ENCODE measurements around the gene PHACTR2.
"Not testable (repeated sequence)": the region's sequence is repeated elsewhere in the genome, so short reads cannot be mapped to it uniquely, and the experiment has no call there.

Gene PHACTR2

DNA sequence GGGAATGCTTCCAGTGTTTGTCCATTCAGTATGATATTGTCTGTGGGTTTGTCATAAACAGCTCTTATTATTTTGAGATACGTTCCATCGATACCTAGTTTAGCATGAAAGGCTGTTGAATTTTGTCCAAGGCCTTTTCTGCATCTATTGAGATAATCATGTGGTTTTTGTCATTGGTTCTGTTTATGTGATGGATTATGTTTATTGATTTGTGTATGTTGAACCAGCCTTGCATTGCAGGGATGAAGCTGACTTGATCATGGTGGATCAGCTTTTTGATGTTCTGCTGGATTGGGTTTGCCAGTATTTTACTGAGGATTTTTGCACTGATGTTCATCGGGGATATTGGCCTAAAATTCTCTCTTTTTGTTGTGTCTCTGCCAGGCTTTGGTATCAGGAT, 120.7 kb downstream of the PHACTR2 start:
- H3K27me3 ChIP-seq (replicated peaks; ENCODE audit: insufficient read depth, low read length); H4K20me1 ChIP-seq (ENCODE audit: insufficient read depth, low read length); H3F3A ChIP-seq (ENCODE audit: insufficient read depth, low read length); H3K36me3 ChIP-seq (replicated peaks; ENCODE audit: insufficient read depth, low read length); H3K4me3 ChIP-seq (ENCODE audit: low read length); H2AFZ ChIP-seq (ENCODE audit: low read length); H3K9me2 ChIP-seq (replicated peaks; ENCODE audit: insufficient read depth, low read length); H3K9me3 ChIP-seq (replicated peaks; ENCODE audit: insufficient read depth, low read length); H3K4me1 ChIP-seq (ENCODE audit: low read length); H3K79me2 ChIP-seq (ENCODE audit: low read length); DNase-seq; H3K4me2 ChIP-seq (ENCODE audit: low read depth, low read length); H3K9ac ChIP-seq (ENCODE audit: low read length); H3K27ac ChIP-seq (ENCODE audit: low read length): not testable (repeated sequence)

DNA sequence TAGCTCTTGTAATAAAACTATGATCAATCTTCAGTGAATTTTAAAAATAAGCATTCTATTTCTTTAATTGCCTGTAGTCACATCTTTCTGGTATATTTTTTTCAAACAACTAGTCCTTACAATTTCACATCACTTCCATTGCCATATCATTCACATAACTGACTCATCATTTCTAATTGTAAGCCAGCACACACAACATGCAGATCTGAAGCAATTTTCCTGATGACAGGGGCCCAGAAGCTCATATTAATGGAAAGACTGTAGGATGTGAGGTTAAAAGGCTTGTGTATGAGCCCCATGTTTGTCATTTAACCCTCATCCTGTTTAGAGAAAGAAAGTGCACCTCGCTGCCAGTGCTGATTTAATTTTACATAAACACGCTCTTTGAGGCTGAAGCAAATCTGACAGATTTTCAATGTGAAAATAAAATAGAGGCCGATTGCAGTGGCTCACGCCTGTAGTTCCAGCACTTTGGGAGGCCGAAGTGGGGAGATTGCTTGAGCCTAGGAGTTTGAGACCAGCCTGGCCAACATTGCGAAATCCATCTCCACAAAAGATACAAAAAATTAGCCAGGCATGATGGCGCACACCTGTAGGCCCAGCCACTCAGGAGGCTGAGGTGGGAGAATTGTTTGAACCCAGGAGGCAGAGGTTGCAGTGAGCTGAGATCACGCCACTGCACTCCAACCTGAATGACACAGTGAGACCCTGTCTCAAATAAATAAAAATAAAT, 125.2 kb downstream of the PHACTR2 start:
- Histone ChIP-seq H4K20me1 (ENCODE audit: insufficient read depth, low read length) (no peaks in the 10 kb centered on the region), H3K4me2 (ENCODE audit: low read depth, low read length) (no peak overlapping the region), H3K27me3 (replicated peaks; ENCODE audit: insufficient read depth, low read length) (no peaks in the 10 kb centered on the region), H2AFZ (ENCODE audit: low read length) (no peak overlapping the region), H3K4me3 (ENCODE audit: low read length) (no peak overlapping the region), H3K4me1 (ENCODE audit: low read length) (no peaks in the 10 kb centered on the region), H3K9me3 (replicated peaks; ENCODE audit: insufficient read depth, low read length) (no peaks in the 10 kb centered on the region), H3K9ac (ENCODE audit: low read length) (no peak overlapping the region), H3K79me2 (ENCODE audit: low read length) (no peaks in the 10 kb centered on the region), H3K36me3 (replicated peaks; ENCODE audit: insufficient read depth, low read length) (no peaks in the 10 kb centered on the region), H3K27ac (ENCODE audit: low read length) (no peak overlapping the region), H3F3A (ENCODE audit: insufficient read depth, low read length) (no peaks in the 10 kb centered on the region), H3K9me2 (replicated peaks; ENCODE audit: insufficient read depth, low read length) (no peaks in the 10 kb centered on the region)
- TF ChIP-seq, protein P1, sequence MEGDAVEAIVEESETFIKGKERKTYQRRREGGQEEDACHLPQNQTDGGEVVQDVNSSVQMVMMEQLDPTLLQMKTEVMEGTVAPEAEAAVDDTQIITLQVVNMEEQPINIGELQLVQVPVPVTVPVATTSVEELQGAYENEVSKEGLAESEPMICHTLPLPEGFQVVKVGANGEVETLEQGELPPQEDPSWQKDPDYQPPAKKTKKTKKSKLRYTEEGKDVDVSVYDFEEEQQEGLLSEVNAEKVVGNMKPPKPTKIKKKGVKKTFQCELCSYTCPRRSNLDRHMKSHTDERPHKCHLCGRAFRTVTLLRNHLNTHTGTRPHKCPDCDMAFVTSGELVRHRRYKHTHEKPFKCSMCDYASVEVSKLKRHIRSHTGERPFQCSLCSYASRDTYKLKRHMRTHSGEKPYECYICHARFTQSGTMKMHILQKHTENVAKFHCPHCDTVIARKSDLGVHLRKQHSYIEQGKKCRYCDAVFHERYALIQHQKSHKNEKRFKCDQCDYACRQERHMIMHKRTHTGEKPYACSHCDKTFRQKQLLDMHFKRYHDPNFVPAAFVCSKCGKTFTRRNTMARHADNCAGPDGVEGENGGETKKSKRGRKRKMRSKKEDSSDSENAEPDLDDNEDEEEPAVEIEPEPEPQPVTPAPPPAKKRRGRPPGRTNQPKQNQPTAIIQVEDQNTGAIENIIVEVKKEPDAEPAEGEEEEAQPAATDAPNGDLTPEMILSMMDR (IDR thresholded peaks at IDR 0.05; ENCODE audit: low read length), result no peak
- TF ChIP-seq EZH2phosphoT487 (IDR thresholded peaks at IDR 0.05; ENCODE audit: low read length) (no peak), EZH2 (optimal IDR thresholded peaks at IDR 0.05; ENCODE audit: low read depth, low read length) (no peak)
- DNase-seq, result no peak

DNA sequence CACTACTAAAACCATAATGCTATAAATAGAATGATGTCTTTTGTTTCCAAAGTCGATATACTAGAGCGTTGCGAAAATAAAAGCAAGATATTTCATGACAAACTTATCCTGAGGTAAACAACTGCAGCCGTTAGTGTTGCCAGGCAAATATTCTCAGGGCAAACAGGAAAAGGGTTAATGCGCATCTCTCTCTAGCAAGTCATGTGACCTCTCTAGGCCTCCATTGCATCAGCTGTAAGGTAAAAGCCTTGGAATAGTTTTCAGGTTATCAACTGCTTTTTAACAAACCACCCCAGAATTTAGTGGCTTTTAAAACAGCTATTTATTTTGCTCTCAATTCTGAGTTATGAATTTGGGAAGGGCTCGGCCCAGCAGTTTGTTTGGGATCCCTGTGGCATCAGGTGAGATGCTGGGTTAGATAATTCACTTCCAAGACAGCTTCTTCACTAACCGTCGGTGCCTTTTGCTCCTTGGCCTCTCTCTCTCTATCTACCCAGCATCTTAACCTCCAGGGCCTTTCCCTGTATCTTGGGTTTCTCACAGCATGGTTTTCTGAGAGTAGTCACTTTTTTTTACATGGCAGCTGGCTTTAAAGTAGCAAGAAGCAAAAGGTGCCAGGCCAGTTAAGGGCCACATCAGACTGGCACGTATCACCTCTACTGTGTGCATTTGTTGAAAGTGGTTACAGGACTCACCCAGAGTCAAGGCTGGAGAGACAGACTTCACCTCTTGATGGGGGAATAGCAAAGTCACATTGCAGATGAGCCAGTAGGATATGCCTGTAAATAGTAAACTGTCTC, 126.2 kb downstream of the PHACTR2 start:
- H2AFZ ChIP-seq (ENCODE audit: low read length), result no peak overlapping the region
- no peak overlapping the region for H3K4me2 ChIP-seq (ENCODE audit: low read depth, low read length)
- no peak overlapping the region for H3K9ac ChIP-seq (ENCODE audit: low read length)

More for the DNA sequence above, 126.2 kb downstream of the PHACTR2 start:
- no peaks in the 10 kb centered on the region for H4K20me1 ChIP-seq (ENCODE audit: insufficient read depth, low read length)
- H3K4me3 ChIP-seq (ENCODE audit: low read length), result no peak overlapping the region
- DNase-seq, result no peak
- no peaks in the 10 kb centered on the region for H3F3A ChIP-seq (ENCODE audit: insufficient read depth, low read length)
- TF ChIP-seq, protein P1 (IDR thresholded peaks at IDR 0.05; ENCODE audit: low read length), result no peak
- no peak for TF ChIP-seq EZH2phosphoT487 (IDR thresholded peaks at IDR 0.05; ENCODE audit: low read length)
- TF ChIP-seq EZH2 (optimal IDR thresholded peaks at IDR 0.05; ENCODE audit: low read depth, low read length), result no peak
- no peaks in the 10 kb centered on the region for H3K9me2 ChIP-seq (replicated peaks; ENCODE audit: insufficient read depth, low read length)
- no peaks in the 10 kb centered on the region for H3K36me3 ChIP-seq (replicated peaks; ENCODE audit: insufficient read depth, low read length)
- no peak overlapping the region for H3K27ac ChIP-seq (ENCODE audit: low read length)
- no peaks in the 10 kb centered on the region for H3K9me3 ChIP-seq (replicated peaks; ENCODE audit: insufficient read depth, low read length)
- H3K79me2 ChIP-seq (ENCODE audit: low read length), result no peaks in the 10 kb centered on the region
- no peaks in the 10 kb centered on the region for H3K27me3 ChIP-seq (replicated peaks; ENCODE audit: insufficient read depth, low read length)
- no peaks in the 10 kb centered on the region for H3K4me1 ChIP-seq (ENCODE audit: low read length)

Measured in MM.1S (cell line).